K562 (cell line): ENCODE measurements around the gene CCN2. TPM values are rescaled to one million over a fixed set of nuclear protein-coding genes. Genes with fewer than 3 reads are reported as not detected.

Experiments
- ATAC-seq: fragments of 200-7000 bp; cut with Tn5 transposase; 3 replicates; pipeline ENCODE4 v1.9.1; 2020; ENCODE audit warnings: moderate library complexity
- BruUV-seq: library from RNA; stranded (reverse); fragments of 400-500 nt; replicated peaks from 2 replicates; lab custom pipeline; 2021; lab: Mats Ljungman, UMichigan
- CTCF ChIA-PET: fragments of 300-600 bp; formaldehyde crosslinking; extraction: SDS; loops from one replicate; lab custom pipeline; 2021; ENCODE audit warnings: low intra/inter-chr PET ratio; lab: Yijun Ruan, JAX
- POLR2A ChIA-PET: fragments of 300-600, 350-650 bp; sonication (Branson Sonifier 250); formaldehyde crosslinking; extraction: SDS; loops from one replicate; lab custom pipeline; 2021; ENCODE audit warnings: antibody characterized with exemption, inconsistent platforms; lab: Yijun Ruan, JAX
- DNase-seq, 4 experiments: peaks; one replicate each; pipeline versions ENCODE4 v3.0.0 to v3.0.0-alpha.2; 2011 to 2018; ENCODE audit warnings: low spot score in 3 of 4, mixed read lengths in 3 of 4; ENCODE audit errors: extremely low read depth in 1 of 4
- FAIRE-seq: peaks from 2 replicates; lab custom pipeline; 2011; peaks lifted over from hg19 to GRCh38; lab: Jason Lieb, UNC
- H2AFZ ChIP-seq: 2 replicates; pipeline ENCODE4 v1.6.0; 2011; ENCODE audit warnings: low read depth, low read length, control low read depth, inconsistent platforms
- H3K27ac ChIP-seq: fragments of 200-600 bp; 3 replicates; pipeline ENCODE4 v1.8.0; 2011; ENCODE audit warnings: low read depth, mild to moderate bottlenecking, control low read depth, inconsistent platforms, low read length, moderate library complexity, mixed read lengths; ENCODE audit errors: extremely low read depth
- H3K27me3 ChIP-seq, 2 experiments: fragments of 300-600 bp in 1 of 2; 2 replicates in 1 of 2; 3 replicates in 1 of 2; pipeline versions ENCODE4 v1.6.0 to v1.8.0; 2011; ENCODE audit warnings: inconsistent platforms in 2 of 2, low read length in 2 of 2, mild to moderate bottlenecking in 1 of 2, mixed read lengths in 1 of 2, moderate library complexity in 1 of 2; ENCODE audit not compliant: control insufficient read depth in 2 of 2, insufficient read depth in 2 of 2
- H3K36me3 ChIP-seq: fragments of 300-600 bp; 3 replicates; pipeline ENCODE4 v1.8.0; 2011; ENCODE audit warnings: mild to moderate bottlenecking, low read length, inconsistent platforms; ENCODE audit not compliant: control insufficient read depth, insufficient read depth
- H3K4me1 ChIP-seq, 2 experiments: fragments of 200-600 bp in 1 of 2; replicated peaks in 1 of 2; 2 replicates in 1 of 2; 3 replicates in 1 of 2; pipeline versions ENCODE4 v1.5.1 to v1.8.0; 2011; ENCODE audit warnings: inconsistent platforms in 2 of 2, low read length in 2 of 2, mild to moderate bottlenecking in 1 of 2, mixed read lengths in 1 of 2, moderate library complexity in 1 of 2; ENCODE audit not compliant: control insufficient read depth in 2 of 2, insufficient read depth in 2 of 2
- H3K4me2 ChIP-seq: 2 replicates; pipeline ENCODE4 v1.6.1; 2011; ENCODE audit warnings: low read length, control low read depth, inconsistent platforms, mixed read lengths; ENCODE audit not compliant: insufficient read depth
- H3K4me3 ChIP-seq: fragments of 200-600 bp; sonication (generic), shearing (Covaris generic); 2 replicates; pipeline ENCODE4 v1.5.1; 2016; ENCODE audit warnings: control low read depth, inconsistent platforms
- H3K79me2 ChIP-seq: fragments of 200-600 bp; 3 replicates; pipeline ENCODE4 v1.8.0; 2011; ENCODE audit warnings: low read length, inconsistent platforms; ENCODE audit not compliant: control insufficient read depth, insufficient read depth
- H3K9ac ChIP-seq, 2 experiments: 2 replicates each; pipeline versions ENCODE4 v1.6.0 to v1.6.1; 2011; ENCODE audit warnings: low read depth in 2 of 2, low read length in 2 of 2, control low read depth in 1 of 2, inconsistent platforms in 1 of 2, mild to moderate bottlenecking in 1 of 2, mixed read lengths in 1 of 2; ENCODE audit not compliant: insufficient read depth in 1 of 2
- H3K9me1 ChIP-seq: one replicate; pipeline ENCODE4 v1.6.0; 2011; ENCODE audit warnings: inconsistent platforms, mild to moderate bottlenecking, low read length, moderate library complexity; ENCODE audit not compliant: control insufficient read depth, insufficient read depth
- H3K9me3 ChIP-seq: replicated peaks from 2 replicates; pipeline ENCODE4 v1.5.1; 2011; ENCODE audit warnings: low read depth, low read length, inconsistent platforms; ENCODE audit not compliant: control insufficient read depth, insufficient read depth
- H4K20me1 ChIP-seq: replicated peaks from 2 replicates; pipeline ENCODE4 v1.6.1; 2011; ENCODE audit warnings: low read length, inconsistent platforms, mixed read lengths; ENCODE audit not compliant: control insufficient read depth, insufficient read depth
- ARNT ChIP-seq, 2 experiments: fragments of 450-650 bp; IDR thresholded peaks; 2 replicates each; pipeline ENCODE4 v1.6.1; 2016; ENCODE audit warnings: mild to moderate bottlenecking in 1 of 2
- BRD9 ChIP-seq: fragments of 450-650 bp; IDR thresholded peaks from 2 replicates; pipeline ENCODE4 v1.6.1; 2018; ENCODE audit warnings: low read depth; ENCODE audit not compliant: partially characterized antibody
- CBFA2T2 ChIP-seq: fragments of 450-650 bp; conservative IDR thresholded peaks from 2 replicates; pipeline ENCODE4 v1.6.1; 2017; ENCODE audit warnings: mild to moderate bottlenecking
- CBFB ChIP-seq: sonication (generic); formaldehyde crosslinking; IDR thresholded peaks from 2 replicates; pipeline ENCODE4 v1.4.0; 2020; ENCODE audit warnings: mild to moderate bottlenecking, missing genetic modification reagents
- DDX20 ChIP-seq: fragments of 450-650 bp; IDR thresholded peaks from 2 replicates; pipeline ENCODE4 v1.6.1; 2016; ENCODE audit warnings: missing genetic modification characterization, low read depth, mild to moderate bottlenecking, missing compliant biosample characterization, moderate library complexity
- DPF2 ChIP-seq: fragments of 450-650 bp; IDR thresholded peaks from 2 replicates; pipeline ENCODE4 v1.6.1; 2016
- ETV5 ChIP-seq: sonication (generic); formaldehyde crosslinking; IDR thresholded peaks from 2 replicates; pipeline ENCODE4 v1.4.0; 2020; ENCODE audit warnings: low read depth, mild to moderate bottlenecking, missing genetic modification reagents
- GMEB1 ChIP-seq: fragments of 250-450 bp; sonication (Bioruptor Pico); IDR thresholded peaks from 2 replicates; pipeline ENCODE4 v1.4.0; 2020; ENCODE audit warnings: mild to moderate bottlenecking
- GTF2A2 ChIP-seq: IDR thresholded peaks from 2 replicates; pipeline ENCODE4 v1.6.1; 2016; ENCODE audit warnings: mild to moderate bottlenecking, missing genetic modification characterization, missing compliant biosample characterization
- KAT2B ChIP-seq: IDR thresholded peaks from one replicate; pipeline ENCODE4 v1.6.1; 2012; ENCODE audit warnings: low read depth, mild to moderate bottlenecking, control low read depth, inconsistent platforms, low read length, moderate library complexity
- PCBP2 ChIP-seq: fragments of 200-400 bp; formaldehyde crosslinking; IDR thresholded peaks from 2 replicates; pipeline ENCODE4 v1.6.1; 2018; ENCODE audit warnings: low read length, low read depth, mild to moderate bottlenecking, moderate library complexity; ENCODE audit not compliant: poor library complexity, severe bottlenecking
- SRSF9 ChIP-seq: fragments of 200-400 bp; formaldehyde crosslinking; IDR thresholded peaks from 2 replicates; pipeline ENCODE4 v1.6.1; 2017; ENCODE audit warnings: low read depth, low read length, borderline replicate concordance
- TRIM25 ChIP-seq: fragments of 450-650 bp; IDR thresholded peaks from 2 replicates; pipeline ENCODE4 v1.7.0; 2016; ENCODE audit warnings: borderline replicate concordance
- ZHX1 ChIP-seq: fragments of 150-350 bp; conservative IDR thresholded peaks from 2 replicates; pipeline ENCODE4 v1.6.1; 2014; ENCODE audit warnings: low read length
- ZNF431 ChIP-seq: sonication (generic); formaldehyde crosslinking; IDR thresholded peaks from 2 replicates; pipeline ENCODE4 v1.8.0; 2022; ENCODE audit warnings: mild to moderate bottlenecking, missing genetic modification reagents
- WGBS: fragments of 100-300 bp; shearing (Covaris generic); methylation state at CpG from one replicate; pipeline ENCODE4 v1.1.6; 2016; ENCODE audit warnings: low coverage, mixed read lengths; ENCODE audit not compliant: insufficient coverage; ENCODE audit errors: missing lambda C conversion rate; 5-methylcytosine and 5-hydroxymethylcytosine counted together
- in situ Hi-C: fragments of 300-500 bp; cut with MboI; formaldehyde crosslinking; loops from 4 replicates; pipeline ENCODE4 v1.15.0; 2018; ENCODE audit warnings: inconsistent platforms, mixed read lengths
- intact Hi-C: fragments of 100-400 bp; cut with micrococcal nuclease; formaldehyde crosslinking; loops from 2 replicates; pipeline ENCODE4 v1.14.2; 2022
- polyA plus RNA-seq, 8 experiments: library from polyadenylated mRNA; depleted of rRNA in 4 of 8; stranded (reverse) in 5 of 8; unstranded in 3 of 8; fragments of >200 nt; fragmentation: Nextera tagmentation in 2 of 8; fragmentation: Illumina TruSeq in 1 of 8; extraction: Ambion mirVana in 2 of 8; extraction: Trizol in 1 of 8; gene quantifications; 2 replicates each; pipeline versions ENCODE4 v1.2.1 to v1.2.3, GENCODE V29; 2011 to 2014; ENCODE audit warnings: inconsistent platforms in 1 of 8, missing spikeins in 1 of 8
- total RNA-seq, 7 experiments: library from RNA; depleted of rRNA in 6 of 7; stranded (reverse); fragments of >200 nt in 6 of 7; fragmentation: Illumina TruSeq in 2 of 7; extraction: Trizol in 2 of 7; gene quantifications; 2 replicates each; pipeline versions ENCODE4 v1.2.1 to v1.2.3, GENCODE V29; 2011 to 2021; ENCODE audit warnings: low replicate concordance in 1 of 7
- TF ChIP-seq, protein P1 (sequence below), 2 experiments: fragments of 200-800 bp in 1 of 2; sonication (Bioruptor generic) in 1 of 2; sonication (generic) in 1 of 2; formaldehyde crosslinking in 1 of 2; IDR thresholded peaks in 1 of 2; conservative IDR thresholded peaks in 1 of 2; 2 replicates each; pipeline versions ENCODE4 v1.5.0 to v1.6.1; 2016 to 2020; ENCODE audit warnings: missing compliant biosample characterization in 1 of 2, missing genetic modification characterization in 1 of 2, missing genetic modification reagents in 1 of 2

The CCN2 gene
- total and polyA plus RNA-seq, 9 of the 15 experiments (the other 6 are each of a cell fraction or from before 2014, with no cell fraction given), result 0.40 TPM; not detected in 8

GRCh38 chr6:131981624-131981978, 30.4 kb upstream of the CCN2 start:
- POLR2A ChIA-PET, result no interaction called here
- TF ChIP-seq, protein P1, sequence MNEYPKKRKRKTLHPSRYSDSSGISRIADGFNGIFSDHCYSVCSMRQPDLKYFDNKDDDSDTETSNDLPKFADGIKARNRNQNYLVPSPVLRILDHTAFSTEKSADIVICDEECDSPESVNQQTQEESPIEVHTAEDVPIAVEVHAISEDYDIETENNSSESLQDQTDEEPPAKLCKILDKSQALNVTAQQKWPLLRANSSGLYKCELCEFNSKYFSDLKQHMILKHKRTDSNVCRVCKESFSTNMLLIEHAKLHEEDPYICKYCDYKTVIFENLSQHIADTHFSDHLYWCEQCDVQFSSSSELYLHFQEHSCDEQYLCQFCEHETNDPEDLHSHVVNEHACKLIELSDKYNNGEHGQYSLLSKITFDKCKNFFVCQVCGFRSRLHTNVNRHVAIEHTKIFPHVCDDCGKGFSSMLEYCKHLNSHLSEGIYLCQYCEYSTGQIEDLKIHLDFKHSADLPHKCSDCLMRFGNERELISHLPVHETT (CRISPR knock-in tag; conservative IDR thresholded peaks at IDR 0.05 in 1 of 2, IDR thresholded peaks at IDR 0.05 in 1 of 2), result no peak
- TF ChIP-seq DDX20 (tag), result no peak
- no peak for TF ChIP-seq DPF2
- TF ChIP-seq ZNF431 (CRISPR knock-in tag), result no peak
- no peak for TF ChIP-seq CBFB (CRISPR knock-in tag)
- TF ChIP-seq ZHX1, result no peak
- TF ChIP-seq ETV5 (CRISPR knock-in tag), result no peak
- TF ChIP-seq BRD9, result no peak
- no peak for TF ChIP-seq SRSF9
- no peak for TF ChIP-seq PCBP2
- TF ChIP-seq GMEB1 (CRISPR knock-in tag), result no peak
- TF ChIP-seq ARNT (IDR thresholded peaks at IDR 0.05), result no peak
- TF ChIP-seq TRIM25, result no peak
- no peak for TF ChIP-seq KAT2B
- no peak for TF ChIP-seq CBFA2T2
- TF ChIP-seq GTF2A2, result no peak

More at GRCh38 chr6:131981624-131981978, 30.4 kb upstream of the CCN2 start:
- Histone ChIP-seq H3K9ac (no peak overlapping the region), H3K27me3 (no peaks in the 10 kb centered on the region), H3K4me1 (no peaks in the 10 kb centered on the region; a peak in 1 of 5 replicates), H2AFZ (no peak overlapping the region), H3K36me3 (no peaks in the 10 kb centered on the region), H3K27ac (no peak overlapping the region), H4K20me1 (no peaks in the 10 kb centered on the region), H3K79me2 (no peaks in the 10 kb centered on the region), H3K9me1 (no peaks in the 10 kb centered on the region), H3K4me2 (no peak overlapping the region), H3K4me3 (no peak overlapping the region), H3K9me3 (no peaks in the 10 kb centered on the region)
- CTCF ChIA-PET, result no interaction called here
- BruUV-seq, result no TSS peak
- no peak for FAIRE-seq
- in situ Hi-C loops (no loop called here), intact Hi-C loops (no loop called here)
- 0% methylated on average over 3 of the region's 3 CpGs for WGBS
- ATAC-seq, result no peak
- DNase-seq, result no peak
